Vagina (tissue), 2 donors: Measurements from ENCODE around the gene ZNF488.

Experiments used
- POLR2A ChIP-seq, 2 donors: fragments of 450-650 bp; IDR thresholded peaks; one replicate each; pipeline ENCODE4 v1.6.1; 2017; ENCODE audit warnings: antibody characterized with exemption in 2 of 2, mild to moderate bottlenecking in 2 of 2, moderate library complexity in 2 of 2
- POLR2AphosphoS5 ChIP-seq, 2 donors: sonication (generic); formaldehyde crosslinking; IDR thresholded peaks; one replicate each; pipeline ENCODE4 v1.9.0; 2017; ENCODE audit warnings: antibody characterized with exemption in 2 of 2, mild to moderate bottlenecking in 2 of 2, low read depth in 1 of 2; ENCODE audit not compliant: insufficient read depth in 1 of 2
- TF ChIP-seq, protein P1 (sequence below), 3 experiments: fragments of 450-650 bp in 2 of 3; fragments of 200-600 bp in 1 of 3; sonication (generic) in 1 of 3; IDR thresholded peaks; one replicate each; pipeline ENCODE4 v1.5.1; 2017 to 2019; ENCODE audit warnings: antibody characterized with exemption in 3 of 3, mild to moderate bottlenecking in 2 of 3, moderate library complexity in 2 of 3

DNA sequence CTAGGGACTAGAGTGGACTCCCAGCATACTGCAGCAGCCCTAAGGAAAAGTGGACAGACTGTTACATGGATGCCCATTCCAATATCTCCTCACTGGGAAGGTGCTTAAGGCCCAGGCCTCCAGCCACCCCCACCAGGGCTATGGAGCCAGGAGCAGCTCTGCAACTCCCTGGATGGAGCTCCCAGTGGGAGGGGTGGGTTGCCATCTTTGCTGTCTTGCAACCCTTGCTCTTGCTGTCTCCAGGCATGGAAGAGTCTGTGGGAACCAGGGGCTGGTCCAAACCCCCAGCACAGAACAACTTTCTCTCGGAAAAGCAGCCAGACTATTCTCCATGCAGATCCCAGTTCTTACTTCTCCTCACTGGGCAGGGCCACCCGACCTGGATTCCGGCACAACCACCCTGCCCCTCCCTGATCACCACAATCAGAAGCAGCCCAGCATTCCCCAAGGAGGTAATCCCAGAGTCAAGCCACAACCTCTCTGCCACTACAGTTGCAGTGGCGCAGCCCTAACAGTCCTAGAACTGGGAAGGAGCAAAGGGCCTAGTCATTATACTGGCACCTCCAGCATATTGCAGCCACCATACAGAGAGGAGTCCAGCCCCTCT, 41.8 kb upstream of the ZNF488 start:
- TF ChIP-seq POLR2A (IDR thresholded peaks at IDR 0.05) (no peak), POLR2AphosphoS5 (IDR thresholded peaks at IDR 0.05; ENCODE audit: insufficient read depth in 1 of 2, low read depth in 1 of 2) (no peak)
- TF ChIP-seq, protein P1, sequence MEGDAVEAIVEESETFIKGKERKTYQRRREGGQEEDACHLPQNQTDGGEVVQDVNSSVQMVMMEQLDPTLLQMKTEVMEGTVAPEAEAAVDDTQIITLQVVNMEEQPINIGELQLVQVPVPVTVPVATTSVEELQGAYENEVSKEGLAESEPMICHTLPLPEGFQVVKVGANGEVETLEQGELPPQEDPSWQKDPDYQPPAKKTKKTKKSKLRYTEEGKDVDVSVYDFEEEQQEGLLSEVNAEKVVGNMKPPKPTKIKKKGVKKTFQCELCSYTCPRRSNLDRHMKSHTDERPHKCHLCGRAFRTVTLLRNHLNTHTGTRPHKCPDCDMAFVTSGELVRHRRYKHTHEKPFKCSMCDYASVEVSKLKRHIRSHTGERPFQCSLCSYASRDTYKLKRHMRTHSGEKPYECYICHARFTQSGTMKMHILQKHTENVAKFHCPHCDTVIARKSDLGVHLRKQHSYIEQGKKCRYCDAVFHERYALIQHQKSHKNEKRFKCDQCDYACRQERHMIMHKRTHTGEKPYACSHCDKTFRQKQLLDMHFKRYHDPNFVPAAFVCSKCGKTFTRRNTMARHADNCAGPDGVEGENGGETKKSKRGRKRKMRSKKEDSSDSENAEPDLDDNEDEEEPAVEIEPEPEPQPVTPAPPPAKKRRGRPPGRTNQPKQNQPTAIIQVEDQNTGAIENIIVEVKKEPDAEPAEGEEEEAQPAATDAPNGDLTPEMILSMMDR (IDR thresholded peaks at IDR 0.05): no peak
